WTC11 (cell line): ENCODE results near the gene NEAT1. TPM values are rescaled to one million over a fixed set of nuclear protein-coding genes. Genes with fewer than 3 reads are reported as not detected.

Source experiments
- AFF4 ChIP-seq: sonication (generic); formaldehyde crosslinking; IDR thresholded peaks from 2 replicates; pipeline ENCODE4 v1.8.1; 2023; ENCODE audit warnings: mild to moderate bottlenecking, missing genetic modification reagents, borderline replicate concordance
- CDX4 ChIP-seq: fragments of 250-450 bp; sonication (Bioruptor Pico); IDR thresholded peaks from 2 replicates; pipeline ENCODE4 v1.9.0; 2021; ENCODE audit warnings: moderate library complexity, mild to moderate bottlenecking, inconsistent platforms, borderline replicate concordance
- ERG ChIP-seq: fragments of 250-450 bp; sonication (Bioruptor Pico); IDR thresholded peaks from 2 replicates; pipeline ENCODE4 v1.8.0; 2021; ENCODE audit warnings: mild to moderate bottlenecking
- ETV6 ChIP-seq: sonication (generic); formaldehyde crosslinking; IDR thresholded peaks from 2 replicates; pipeline ENCODE4 v1.8.1; 2022; ENCODE audit warnings: mild to moderate bottlenecking, missing genetic modification reagents
- FOXP1 ChIP-seq: sonication (generic); formaldehyde crosslinking; IDR thresholded peaks from 2 replicates; pipeline ENCODE4 v1.8.0; 2022; ENCODE audit warnings: missing genetic modification reagents, mild to moderate bottlenecking, moderate library complexity, borderline replicate concordance
- GABPB1 ChIP-seq: sonication (generic); formaldehyde crosslinking; IDR thresholded peaks from 2 replicates; pipeline ENCODE4 v1.8.1; 2023; ENCODE audit warnings: mild to moderate bottlenecking, missing genetic modification reagents
- GTF2I ChIP-seq: fragments of 250-450 bp; sonication (Bioruptor Pico); conservative IDR thresholded peaks from 2 replicates; pipeline ENCODE4 v1.4.0; 2021; ENCODE audit warnings: mild to moderate bottlenecking
- HMGXB4 ChIP-seq: sonication (generic); formaldehyde crosslinking; IDR thresholded peaks from 2 replicates; pipeline ENCODE4 v1.8.1; 2023; ENCODE audit warnings: mild to moderate bottlenecking, moderate library complexity, missing genetic modification reagents
- MAX ChIP-seq: sonication (generic); formaldehyde crosslinking; IDR thresholded peaks from 2 replicates; pipeline ENCODE4 v1.8.0; 2022; ENCODE audit warnings: mild to moderate bottlenecking, missing genetic modification reagents
- MLX ChIP-seq: sonication (generic); formaldehyde crosslinking; IDR thresholded peaks from 2 replicates; pipeline ENCODE4 v1.8.1; 2023; ENCODE audit warnings: mild to moderate bottlenecking, missing genetic modification reagents, moderate library complexity
- MXD4 ChIP-seq: fragments of 250-450 bp; sonication (Bioruptor Pico); IDR thresholded peaks from 2 replicates; pipeline ENCODE4 v1.8.0; 2021; ENCODE audit warnings: mild to moderate bottlenecking, moderate library complexity, borderline replicate concordance
- NFATC4 ChIP-seq: fragments of 250-450 bp; sonication (Bioruptor Pico); IDR thresholded peaks from 2 replicates; pipeline ENCODE4 v1.9.0; 2021; ENCODE audit warnings: mild to moderate bottlenecking
- NR1H2 ChIP-seq: sonication (generic); formaldehyde crosslinking; IDR thresholded peaks from 2 replicates; pipeline ENCODE4 v1.9.0; 2021; ENCODE audit warnings: mild to moderate bottlenecking, moderate library complexity, missing genetic modification reagents
- PREB ChIP-seq: sonication (generic); formaldehyde crosslinking; IDR thresholded peaks from 2 replicates; pipeline ENCODE4 v1.8.1; 2022; ENCODE audit warnings: mild to moderate bottlenecking, missing genetic modification reagents, moderate library complexity, borderline replicate concordance
- PRRX2 ChIP-seq: fragments of 250-450 bp; sonication (Bioruptor Pico); IDR thresholded peaks from 2 replicates; pipeline ENCODE4 v1.8.0; 2021; ENCODE audit warnings: mild to moderate bottlenecking
- SMAD3 ChIP-seq: sonication (generic); formaldehyde crosslinking; IDR thresholded peaks from 2 replicates; pipeline ENCODE4 v1.8.0; 2022; ENCODE audit warnings: missing genetic modification reagents, mild to moderate bottlenecking, borderline replicate concordance
- SMAD4 ChIP-seq: sonication (generic); formaldehyde crosslinking; IDR thresholded peaks from 2 replicates; pipeline ENCODE4 v1.8.0; 2022; ENCODE audit warnings: mild to moderate bottlenecking, missing genetic modification reagents
- SP1 ChIP-seq: sonication (generic); formaldehyde crosslinking; conservative IDR thresholded peaks from 2 replicates; pipeline ENCODE4 v1.8.1; 2022; ENCODE audit warnings: missing genetic modification reagents
- TEAD4 ChIP-seq: sonication (generic); formaldehyde crosslinking; IDR thresholded peaks from 2 replicates; pipeline ENCODE4 v1.8.0; 2022; ENCODE audit warnings: mild to moderate bottlenecking, missing genetic modification reagents
- USF1 ChIP-seq: sonication (generic); formaldehyde crosslinking; IDR thresholded peaks from 2 replicates; pipeline ENCODE4 v1.8.0; 2022; ENCODE audit warnings: mild to moderate bottlenecking, missing genetic modification reagents
- ZMAT4 ChIP-seq: fragments of 250-450 bp; sonication (Bioruptor Pico); IDR thresholded peaks from 2 replicates; pipeline ENCODE4 v1.9.0; 2021; ENCODE audit warnings: mild to moderate bottlenecking
- ZNF423 ChIP-seq: fragments of 250-450 bp; sonication (Bioruptor Pico); IDR thresholded peaks from 2 replicates; pipeline ENCODE4 v2.1.2; 2022; ENCODE audit warnings: mild to moderate bottlenecking, moderate library complexity
- ZNF425 ChIP-seq: fragments of 250-450 bp; sonication (Bioruptor Pico); conservative IDR thresholded peaks from 2 replicates; pipeline ENCODE4 v1.9.0; 2021; ENCODE audit warnings: mild to moderate bottlenecking
- ZNF671 ChIP-seq: fragments of 250-450 bp; sonication (Bioruptor Pico); IDR thresholded peaks from 2 replicates; pipeline ENCODE4 v1.8.0; 2021; ENCODE audit warnings: mild to moderate bottlenecking
- total RNA-seq: library from RNA; stranded (reverse); gene quantifications from 3 replicates; pipeline ENCODE4 v1.2.3, GENCODE V29; 2021

The NEAT1 gene
- total RNA-seq, 1 experiment from 2014 or later = 38.1 TPM

GRCh38 chr11:65421794-65422632 is 585 bp upstream of the NEAT1 start (continued):
- TF ChIP-seq PRRX2 (CRISPR knock-in tag) (no peak), GABPB1 (CRISPR knock-in tag) (peak; percentile 69; the same call in 1 of the 2 replicates), TEAD4 (CRISPR knock-in tag) (no peak), USF1 (CRISPR knock-in tag) (peak; percentile 78), MLX (CRISPR knock-in tag) (no peak), ZMAT4 (CRISPR knock-in tag) (no peak), ZNF671 (CRISPR knock-in tag) (no peak), NR1H2 (CRISPR knock-in tag) (no peak), ZNF425 (CRISPR knock-in tag) (no peak), ETV6 (CRISPR knock-in tag) (peak; percentile 68), GTF2I (CRISPR knock-in tag) (no peak), ZNF423 (CRISPR knock-in tag) (peak; percentile 75), SMAD3 (CRISPR knock-in tag) (no peak), AFF4 (CRISPR knock-in tag) (no peak), ERG (CRISPR knock-in tag) (no peak), FOXP1 (CRISPR knock-in tag) (no peak; the same call in 1 of the 2 replicates), SMAD4 (CRISPR knock-in tag) (peak; percentile 34; the same call in 1 of the 2 replicates), HMGXB4 (CRISPR knock-in tag) (peak; percentile 69), MXD4 (CRISPR knock-in tag) (no peak), MAX (CRISPR knock-in tag) (peak; percentile 58; the same call in 1 of the 2 replicates), CDX4 (CRISPR knock-in tag) (no peak), NFATC4 (CRISPR knock-in tag) (no peak), SP1 (0 out of 2 replicates have a peak, but pooled peaks have one; percentile 43), PREB (no peak; the same call in 1 of the 2 replicates)
